CD14-positive monocyte (primary cell): Measurements from ENCODE around the gene VWA7. TPM values are rescaled to one million over a fixed set of nuclear protein-coding genes. Genes with fewer than 3 reads are reported as not detected.

Source experiments
- DNase-seq, 3 donors: peaks; one replicate each; pipeline ENCODE4 v3.0.0-alpha.2; 2011 to 2022
- H2AFZ ChIP-seq: 2 replicates; pipeline ENCODE4 v1.6.0; 2012; ENCODE audit warnings: mild to moderate bottlenecking, low read depth, low read length, inconsistent platforms; ENCODE audit not compliant: insufficient read depth, poor library complexity, severe bottlenecking
- H3K27ac ChIP-seq, 2 donors: 1 replicate in 1 of 2; 2 replicates in 1 of 2; pipeline ENCODE4 v1.5.1; 2012 to 2013; ENCODE audit warnings: low read length in 2 of 2, control low read depth in 1 of 2, inconsistent platforms in 1 of 2, low read depth in 1 of 2, mild to moderate bottlenecking in 1 of 2
- H3K27me3 ChIP-seq, 2 donors: one replicate each; pipeline versions ENCODE4 v1.6.0 to v1.6.1; 2011 to 2013; ENCODE audit warnings: low read length in 2 of 2; ENCODE audit not compliant: control insufficient read depth in 2 of 2, insufficient read depth in 2 of 2
- H3K36me3 ChIP-seq, 2 donors: replicated peaks in 1 of 2; 1 replicate in 1 of 2; 2 replicates in 1 of 2; pipeline versions ENCODE4 v1.5.1 to v1.6.1; 2012 to 2013; ENCODE audit warnings: low read length in 2 of 2, control low read depth in 1 of 2, inconsistent platforms in 1 of 2, mild to moderate bottlenecking in 1 of 2; ENCODE audit not compliant: insufficient read depth in 2 of 2, control insufficient read depth in 1 of 2
- H3K4me1 ChIP-seq, 2 donors: 1 replicate in 1 of 2; 2 replicates in 1 of 2; pipeline versions ENCODE4 v1.5.1 to v1.6.1; 2012 to 2013; ENCODE audit warnings: low read length in 2 of 2, control low read depth in 1 of 2, inconsistent platforms in 1 of 2, mild to moderate bottlenecking in 1 of 2, moderate library complexity in 1 of 2; ENCODE audit not compliant: insufficient read depth in 2 of 2, control insufficient read depth in 1 of 2
- H3K4me2 ChIP-seq: replicated peaks from 2 replicates; pipeline ENCODE3; 2012; ENCODE audit warnings: low read length, moderate library complexity, mild to moderate bottlenecking; ENCODE audit not compliant: poor library complexity, severe bottlenecking; ENCODE audit errors: extremely low read depth
- H3K4me3 ChIP-seq, 3 experiments: fragments of 200-600 bp in 1 of 3; sonication (generic) in 1 of 3; replicated peaks in 1 of 3; 1 replicate in 2 of 3; 2 replicates in 1 of 3; pipeline ENCODE4 v1.5.1; 2011 to 2013; ENCODE audit warnings: low read length in 3 of 3, mild to moderate bottlenecking in 3 of 3, control low read depth in 2 of 3, low read depth in 2 of 3, inconsistent platforms in 1 of 3, moderate library complexity in 1 of 3
- H3K79me2 ChIP-seq: 2 replicates; pipeline ENCODE4 v1.6.0; 2012; ENCODE audit warnings: mild to moderate bottlenecking, control low read depth, inconsistent platforms, low read length, moderate library complexity; ENCODE audit not compliant: insufficient read depth
- H3K9ac ChIP-seq: 2 replicates; pipeline ENCODE4 v1.6.0; 2017; ENCODE audit warnings: low read length, mild to moderate bottlenecking; ENCODE audit not compliant: insufficient read depth, poor library complexity, severe bottlenecking
- H3K9me3 ChIP-seq, 2 donors: replicated peaks in 1 of 2; 1 replicate in 1 of 2; 2 replicates in 1 of 2; pipeline versions ENCODE4 v1.5.1 to v1.6.1; 2012 to 2013; ENCODE audit warnings: low read length in 2 of 2, control low read depth in 1 of 2; ENCODE audit not compliant: control insufficient read depth in 1 of 2, insufficient read depth in 1 of 2
- H4K20me1 ChIP-seq: 2 replicates; pipeline ENCODE4 v1.6.0; 2012; ENCODE audit warnings: mild to moderate bottlenecking, low read length, control low read depth, moderate library complexity; ENCODE audit not compliant: insufficient read depth
- H3K27ac Mint-ChIP-seq, 7 donors: one replicate each; pipeline ENCODE4 v1.8.0; 2020; ENCODE audit warnings: mild to moderate bottlenecking in 7 of 7, mixed read lengths in 7 of 7, moderate library complexity in 6 of 7, inconsistent platforms in 2 of 7
- H3K27me3 Mint-ChIP-seq, 3 donors: one replicate each; pipeline ENCODE4 v1.8.0; 2021 to 2022; ENCODE audit warnings: low read depth in 3 of 3, mild to moderate bottlenecking in 3 of 3, mixed read lengths in 3 of 3, moderate library complexity in 3 of 3, inconsistent platforms in 1 of 3
- H3K36me3 Mint-ChIP-seq, 2 donors: one replicate each; pipeline ENCODE4 v1.8.0; 2020; ENCODE audit warnings: mixed read lengths in 2 of 2, inconsistent platforms in 1 of 2, mild to moderate bottlenecking in 1 of 2
- H3K4me1 Mint-ChIP-seq: one replicate; pipeline ENCODE4 v1.8.0; 2020; ENCODE audit warnings: mild to moderate bottlenecking, mixed read lengths
- H3K4me3 Mint-ChIP-seq, 2 donors: one replicate each; pipeline ENCODE4 v1.8.0; 2020; ENCODE audit warnings: mild to moderate bottlenecking in 2 of 2, mixed read lengths in 2 of 2, moderate library complexity in 1 of 2
- H3K9me3 Mint-ChIP-seq, 7 donors: one replicate each; pipeline ENCODE4 v1.8.0; 2020 to 2022; ENCODE audit warnings: mixed read lengths in 7 of 7, mild to moderate bottlenecking in 6 of 7, moderate library complexity in 6 of 7, inconsistent platforms in 2 of 7
- whole genome bisulfite sequencing: methylation state at CpG from one replicate; pipeline ENCODE4 v1.1.5; 2013; ENCODE audit warnings: missing lambda C conversion rate; ENCODE audit not compliant: insufficient coverage; 5-methylcytosine and 5-hydroxymethylcytosine counted together
- intact Hi-C, 2 donors: fragments of 100-400 bp; cut with micrococcal nuclease; formaldehyde crosslinking; loops; one replicate each; pipeline versions ENCODE4 v1.15.0 to v1.15.1; 2023
- polyA plus RNA-seq, 3 donors: library from polyadenylated mRNA; depleted of rRNA in 1 of 3; unstranded in 2 of 3; stranded (reverse) in 1 of 3; fragments of 300-500 nt in 2 of 3; fragments of >200 nt in 1 of 3; fragmentation: Illumina TruSeq in 2 of 3; gene quantifications; 1 replicate in 2 of 3; 2 replicates in 1 of 3; pipeline ENCODE4 v1.2.3, GENCODE V29; 2012 to 2021
- TF ChIP-seq, protein P1 (sequence below): fragments of 200-600 bp; IDR thresholded peaks from one replicate; pipeline ENCODE4 v1.8.0; 2022; ENCODE audit warnings: antibody characterized with exemption, mild to moderate bottlenecking

VWA7 gene
- polyA plus RNA-seq, 3 donors, result 0.57 TPM; not detected in 2

DNA sequence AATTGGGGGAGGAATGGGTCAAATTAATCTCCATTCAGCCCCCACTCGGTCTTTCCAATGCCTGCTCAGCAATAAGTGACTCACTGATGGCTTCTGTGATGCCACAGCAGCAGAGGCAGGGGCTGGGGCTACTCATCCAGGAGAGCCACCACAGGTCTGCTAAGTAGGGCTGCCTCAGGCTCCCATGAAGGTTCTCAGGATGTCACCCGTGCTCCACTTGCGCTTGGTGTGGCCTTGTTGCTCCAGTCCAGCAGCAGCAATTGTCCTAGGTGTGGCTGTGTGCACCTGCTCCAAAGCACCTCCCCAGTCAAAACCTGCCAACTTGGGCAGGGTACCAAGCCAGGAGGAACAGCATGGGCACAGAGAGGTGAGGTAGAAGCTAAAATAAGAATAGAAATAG is 55.0 kb downstream of the VWA7 start:
- Mint-ChIP-seq H3K4me3 (no peak overlapping the region), H3K27ac (no peak overlapping the region), H3K4me1 (peaks cover 30% of the 10 kb centered on the region), H3K27me3 (peaks cover 8 to 19% (median 13%) of the 10 kb centered on the region in 3 donors), H3K36me3 (peaks cover 25 to 30% of the 10 kb centered on the region in 2 donors), H3K9me3 (peaks cover 0 to 3% (median 0%) of the 10 kb centered on the region in 7 donors)
- no peak overlapping the region for H3K4me2 ChIP-seq
- no peaks in the 10 kb centered on the region for H3K79me2 ChIP-seq
- H3K27ac ChIP-seq, result no peak overlapping the region
- H3K27me3 ChIP-seq, result no peaks in the 10 kb centered on the region
- peaks cover 18 to 20% of the 10 kb centered on the region in 2 donors for H3K4me1 ChIP-seq
- TF ChIP-seq, protein P1, sequence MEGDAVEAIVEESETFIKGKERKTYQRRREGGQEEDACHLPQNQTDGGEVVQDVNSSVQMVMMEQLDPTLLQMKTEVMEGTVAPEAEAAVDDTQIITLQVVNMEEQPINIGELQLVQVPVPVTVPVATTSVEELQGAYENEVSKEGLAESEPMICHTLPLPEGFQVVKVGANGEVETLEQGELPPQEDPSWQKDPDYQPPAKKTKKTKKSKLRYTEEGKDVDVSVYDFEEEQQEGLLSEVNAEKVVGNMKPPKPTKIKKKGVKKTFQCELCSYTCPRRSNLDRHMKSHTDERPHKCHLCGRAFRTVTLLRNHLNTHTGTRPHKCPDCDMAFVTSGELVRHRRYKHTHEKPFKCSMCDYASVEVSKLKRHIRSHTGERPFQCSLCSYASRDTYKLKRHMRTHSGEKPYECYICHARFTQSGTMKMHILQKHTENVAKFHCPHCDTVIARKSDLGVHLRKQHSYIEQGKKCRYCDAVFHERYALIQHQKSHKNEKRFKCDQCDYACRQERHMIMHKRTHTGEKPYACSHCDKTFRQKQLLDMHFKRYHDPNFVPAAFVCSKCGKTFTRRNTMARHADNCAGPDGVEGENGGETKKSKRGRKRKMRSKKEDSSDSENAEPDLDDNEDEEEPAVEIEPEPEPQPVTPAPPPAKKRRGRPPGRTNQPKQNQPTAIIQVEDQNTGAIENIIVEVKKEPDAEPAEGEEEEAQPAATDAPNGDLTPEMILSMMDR, result no peak
- H4K20me1 ChIP-seq, result no peaks in the 10 kb centered on the region
- 93% methylated on average over 2 of the region's 3 CpGs for WGBS
- no peaks in the 10 kb centered on the region for H3K9me3 ChIP-seq
- H3K4me3 ChIP-seq, result no peak overlapping the region
- intact Hi-C loops, result loop anchor here in 1 of 2 donors (10.0 kb wide), 1 partner anchor 113 kb away; no protein-coding TSS in a partner anchor
- H2AFZ ChIP-seq, result no peak overlapping the region
- DNase-seq, result no peak
- no peak overlapping the region for H3K9ac ChIP-seq
- no peaks in the 10 kb centered on the region for H3K36me3 ChIP-seq

GRCh38 chr6:31721351-31722020 is 55.6 kb downstream of the VWA7 start, which contains the start of gene LY6G6C:
Gene LY6G6C, minus strand, starts transcription at chr6:31721746. Its CDS starts 67 bp downstream, at chr6:31721679.
- no peaks in the 10 kb centered on the region for H4K20me1 ChIP-seq
- 89% methylated on average over 2 of the region's 4 CpGs for WGBS
- Mint-ChIP-seq H3K4me3 (peak within 1 kb of the TSS in 1 of 2 donors; percentile 4), H3K36me3 (peaks cover 18 to 23% of the 10 kb centered on the region in 2 donors), H3K9me3 (peaks cover 0 to 3% (median 0%) of the 10 kb centered on the region in 7 donors), H3K27me3 (peaks cover 8 to 19% (median 13%) of the 10 kb centered on the region in 3 donors), H3K4me1 (peaks cover 23% of the 10 kb centered on the region), H3K27ac (no peak within 1 kb of the TSS)
- no peaks in the 10 kb centered on the region for H3K27me3 ChIP-seq
- no peak within 1 kb of the TSS for H3K9ac ChIP-seq
- H3K79me2 ChIP-seq, result no peaks in the 10 kb centered on the region
- H2AFZ ChIP-seq, result no peak within 1 kb of the TSS
- H3K9me3 ChIP-seq, result no peaks in the 10 kb centered on the region
- peaks cover 11 to 13% of the 10 kb centered on the region in 2 donors for H3K4me1 ChIP-seq
- TF ChIP-seq, protein P1, result no peak
- H3K4me2 ChIP-seq, result no peak within 1 kb of the TSS
- no peaks in the 10 kb centered on the region for H3K36me3 ChIP-seq
- intact Hi-C loops, result loop anchor here in 1 of 2 donors (10.0 kb wide), 1 partner anchor 113 kb away; no protein-coding TSS in a partner anchor
- no peak within 1 kb of the TSS for H3K4me3 ChIP-seq
- DNase-seq, result no peak
- no peak within 1 kb of the TSS for H3K27ac ChIP-seq
